ENCODE results near the gene GSTT4. TPM values are rescaled to one million over a fixed set of nuclear protein-coding genes. Genes with fewer than 3 reads are reported as not detected.

The GSTT4 gene
- polyA plus RNA-seq, 2 of the 4 experiments (the other 2 are of a cell fraction): not detected

DNA sequence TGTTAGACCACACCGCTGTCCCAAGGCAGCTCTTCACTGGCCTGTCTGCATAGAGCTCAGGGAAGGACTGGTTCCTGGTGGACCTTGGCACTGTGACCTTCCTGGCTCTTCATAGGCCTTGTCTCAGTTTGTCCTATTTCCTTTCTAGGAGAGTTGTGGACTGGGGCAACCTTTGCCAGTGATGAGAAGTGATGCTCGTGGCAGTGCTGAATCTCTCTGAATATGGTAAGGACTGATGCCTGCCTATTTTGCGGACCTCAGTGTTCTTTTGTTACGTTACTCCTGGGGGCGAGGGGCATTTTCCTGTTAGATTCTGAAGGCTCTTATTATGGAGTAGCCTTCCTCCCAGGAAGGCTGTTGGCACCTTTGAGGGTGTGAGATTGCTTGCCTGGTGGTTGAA is 30.0 kb upstream of the GSTT4 start:
- ATAC-seq: no peak
- no peak for FAIRE-seq
- no peak for DNase-seq (ENCODE audit: low read depth in 1 of 2, low spot score in 1 of 2)
- WGBS (ENCODE audit: missing lambda C conversion rate): 98% methylated on average over 5 of the region's 5 CpGs
- Histone ChIP-seq H3K4me1 (no peaks in the 10 kb centered on the region), H3K4me3 (no peak overlapping the region), H3K9me3 (no peaks in the 10 kb centered on the region), H3K4me2 (no peak overlapping the region), H3K27ac (no peak overlapping the region)
- POLR2A ChIA-PET: no interaction called here
- CTCF ChIA-PET: no interaction called here
- no peak for TF ChIP-seq MAZ (IDR thresholded peaks at IDR 0.05; ENCODE audit: borderline replicate concordance, low read depth, low read length)
- TF ChIP-seq SMC3 (IDR thresholded peaks at IDR 0.05): no peak
- TF ChIP-seq ZSCAN20 (CRISPR knock-in tag; IDR thresholded peaks at IDR 0.05): no peak

DNA sequence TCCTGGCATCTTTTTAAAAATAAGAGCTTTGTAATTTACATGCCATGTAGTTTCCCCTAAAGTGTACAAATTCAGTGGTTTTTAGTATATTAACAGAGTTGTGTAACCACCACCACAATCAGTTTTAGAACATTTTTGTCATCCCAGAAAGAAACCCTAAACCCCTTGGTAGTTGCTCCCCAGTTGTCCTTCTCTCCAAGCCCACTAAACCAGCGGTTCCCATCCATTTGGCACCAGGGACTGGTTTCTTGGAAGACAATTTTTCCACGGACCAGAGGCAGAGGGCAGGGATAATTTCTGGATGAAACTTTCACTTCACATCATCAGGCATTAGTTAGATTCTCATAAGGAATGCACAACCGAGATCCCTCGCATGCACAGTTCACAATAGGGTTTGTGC is 28.5 kb upstream of the GSTT4 start:
- DNase-seq (ENCODE audit: low read depth in 1 of 2, low spot score in 1 of 2): no peak
- no peak for TF ChIP-seq HOXB13 (CRISPR knock-in tag; IDR thresholded peaks at IDR 0.05; ENCODE audit: low read depth)
- TF ChIP-seq TFCP2L1 (CRISPR knock-in tag; IDR thresholded peaks at IDR 0.05): no peak
- no peak for TF ChIP-seq CEBPB (IDR thresholded peaks at IDR 0.05)
- POLR2A ChIA-PET: no interaction called here
- Histone ChIP-seq H3K27ac (no peak overlapping the region), H3K4me1 (no peaks in the 10 kb centered on the region), H3K4me2 (no peak overlapping the region), H3K9me3 (no peaks in the 10 kb centered on the region), H3K4me3 (no peak overlapping the region)
- WGBS (ENCODE audit: missing lambda C conversion rate): 89% methylated on average over 4 of the region's 4 CpGs
- no peak for ATAC-seq
- CTCF ChIA-PET: no interaction called here
- no peak for FAIRE-seq

DNA sequence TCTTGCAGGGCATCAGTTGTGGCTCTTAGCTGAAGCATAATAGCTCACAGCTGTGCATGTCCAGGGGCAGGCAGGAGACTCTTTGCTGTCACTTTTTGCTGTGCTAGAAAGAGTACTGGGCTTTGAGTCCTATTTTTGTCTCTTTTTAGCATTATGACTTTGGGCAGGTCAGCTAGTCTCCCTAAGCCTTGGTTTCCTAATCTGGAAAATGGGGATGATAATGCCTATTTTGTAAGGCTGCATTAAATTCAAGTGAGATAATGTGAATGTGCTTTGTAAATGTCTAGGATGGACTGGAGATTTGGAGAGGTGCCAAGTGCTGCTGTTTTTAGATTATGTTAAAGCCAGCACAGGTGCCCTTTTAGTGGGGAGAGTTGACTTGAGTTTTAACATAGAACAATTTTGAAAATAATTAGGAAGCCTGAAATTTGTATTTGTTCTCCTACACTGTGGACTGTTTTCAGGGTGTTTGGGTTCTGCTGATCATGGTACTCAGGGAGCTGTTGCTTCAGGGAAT is 25.0 kb upstream of the GSTT4 start:
- no peaks in the 10 kb centered on the region for H3K9me3 ChIP-seq
- no peak for DNase-seq (ENCODE audit: low read depth in 1 of 2, low spot score in 1 of 2)
- no peak overlapping the region for H3K27ac ChIP-seq
- no peaks in the 10 kb centered on the region for H3K4me1 ChIP-seq
- no peak overlapping the region for H3K4me2 ChIP-seq
- FAIRE-seq: no peak
- ATAC-seq: no peak
- ChIA-PET CTCF (interaction anchor here (1.1 kb wide), 1 partner anchor 15 kb away, joined by 3 read pairs; no protein-coding TSS in a partner anchor), POLR2A (no interaction called here)
- TF ChIP-seq TFCP2L1 (CRISPR knock-in tag; IDR thresholded peaks at IDR 0.05) (no peak), POLR2AphosphoS2 (conservative IDR thresholded peaks at IDR 0.05; ENCODE audit: low read length) (no peak), CBX2 (IDR thresholded peaks at IDR 0.05; ENCODE audit: borderline replicate concordance, low read depth) (no peak), FOXS1 (CRISPR knock-in tag; IDR thresholded peaks at IDR 0.05) (no peak), JUN (IDR thresholded peaks at IDR 0.05) (no peak), PHF8 (IDR thresholded peaks at IDR 0.05; ENCODE audit: borderline replicate concordance, low read depth) (no peak), RCOR1 (IDR thresholded peaks at IDR 0.05; ENCODE audit: low read depth, low read length) (no peak), RARB (CRISPR knock-in tag; IDR thresholded peaks at IDR 0.05) (no peak), RAD21 (conservative IDR thresholded peaks at IDR 0.05 in 1 of 2, IDR thresholded peaks at IDR 0.05 in 1 of 2) (no peak)
- TF ChIP-seq, protein P1, sequence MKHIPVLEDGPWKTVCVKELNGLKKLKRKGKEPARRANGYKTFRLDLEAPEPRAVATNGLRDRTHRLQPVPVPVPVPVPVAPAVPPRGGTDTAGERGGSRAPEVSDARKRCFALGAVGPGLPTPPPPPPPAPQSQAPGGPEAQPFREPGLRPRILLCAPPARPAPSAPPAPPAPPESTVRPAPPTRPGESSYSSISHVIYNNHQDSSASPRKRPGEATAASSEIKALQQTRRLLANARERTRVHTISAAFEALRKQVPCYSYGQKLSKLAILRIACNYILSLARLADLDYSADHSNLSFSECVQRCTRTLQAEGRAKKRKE (CRISPR knock-in tag; IDR thresholded peaks at IDR 0.05; ENCODE audit: low read depth): no peak
- TF ChIP-seq, protein P2, sequence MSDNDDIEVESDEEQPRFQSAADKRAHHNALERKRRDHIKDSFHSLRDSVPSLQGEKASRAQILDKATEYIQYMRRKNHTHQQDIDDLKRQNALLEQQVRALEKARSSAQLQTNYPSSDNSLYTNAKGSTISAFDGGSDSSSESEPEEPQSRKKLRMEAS (IDR thresholded peaks at IDR 0.05): no peak
- TF ChIP-seq, protein P3, sequence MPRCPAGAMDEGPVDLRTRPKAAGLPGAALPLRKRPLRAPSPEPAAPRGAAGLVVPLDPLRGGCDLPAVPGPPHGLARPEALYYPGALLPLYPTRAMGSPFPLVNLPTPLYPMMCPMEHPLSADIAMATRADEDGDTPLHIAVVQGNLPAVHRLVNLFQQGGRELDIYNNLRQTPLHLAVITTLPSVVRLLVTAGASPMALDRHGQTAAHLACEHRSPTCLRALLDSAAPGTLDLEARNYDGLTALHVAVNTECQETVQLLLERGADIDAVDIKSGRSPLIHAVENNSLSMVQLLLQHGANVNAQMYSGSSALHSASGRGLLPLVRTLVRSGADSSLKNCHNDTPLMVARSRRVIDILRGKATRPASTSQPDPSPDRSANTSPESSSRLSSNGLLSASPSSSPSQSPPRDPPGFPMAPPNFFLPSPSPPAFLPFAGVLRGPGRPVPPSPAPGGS (IDR thresholded peaks at IDR 0.05): no peak
- TF ChIP-seq, protein P4, sequence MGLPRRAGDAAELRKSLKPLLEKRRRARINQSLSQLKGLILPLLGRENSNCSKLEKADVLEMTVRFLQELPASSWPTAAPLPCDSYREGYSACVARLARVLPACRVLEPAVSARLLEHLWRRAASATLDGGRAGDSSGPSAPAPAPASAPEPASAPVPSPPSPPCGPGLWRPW (IDR thresholded peaks at IDR 0.05): no peak
- TF ChIP-seq, protein P5, sequence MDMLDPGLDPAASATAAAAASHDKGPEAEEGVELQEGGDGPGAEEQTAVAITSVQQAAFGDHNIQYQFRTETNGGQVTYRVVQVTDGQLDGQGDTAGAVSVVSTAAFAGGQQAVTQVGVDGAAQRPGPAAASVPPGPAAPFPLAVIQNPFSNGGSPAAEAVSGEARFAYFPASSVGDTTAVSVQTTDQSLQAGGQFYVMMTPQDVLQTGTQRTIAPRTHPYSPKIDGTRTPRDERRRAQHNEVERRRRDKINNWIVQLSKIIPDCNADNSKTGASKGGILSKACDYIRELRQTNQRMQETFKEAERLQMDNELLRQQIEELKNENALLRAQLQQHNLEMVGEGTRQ (IDR thresholded peaks at IDR 0.05): no peak
- no peak overlapping the region for H3K4me3 ChIP-seq

Data from A549 (cell line).